Tibial nerve (tissue), 4 donors: ENCODE measurements around the gene PMAIP1. TPM values are rescaled to one million over a fixed set of nuclear protein-coding genes. Genes with fewer than 3 reads are reported as not detected.
A peak's percentile ranks its signal among the peaks of the same experiment; 100 is the strongest.

Experiments used
- DNase-seq, 2 donors: peaks; one replicate each; pipeline ENCODE4 v3.0.0-alpha.2; 2019; ENCODE audit warnings: low spot score in 2 of 2
- H3K27ac ChIP-seq, 4 donors: fragments of 200-600 bp; sonication (generic) in 3 of 4; one replicate each; pipeline ENCODE4 v1.5.1; 2017 to 2019; ENCODE audit warnings: mild to moderate bottlenecking in 1 of 4
- H3K27me3 ChIP-seq, 2 donors: fragments of 200-600 bp; sonication (generic) in 1 of 2; one replicate each; pipeline versions ENCODE4 v1.5.1 to v1.6.0; 2017 to 2019
- H3K36me3 ChIP-seq, 3 donors: fragments of 200-600 bp; sonication (generic); one replicate each; pipeline ENCODE4 v1.5.1; 2018 to 2019
- H3K4me1 ChIP-seq, 4 donors: fragments of 200-600 bp; sonication (generic) in 3 of 4; one replicate each; pipeline ENCODE4 v1.5.1; 2017 to 2019
- H3K4me3 ChIP-seq, 4 donors: fragments of 200-600 bp; sonication (generic) in 3 of 4; one replicate each; pipeline ENCODE4 v1.5.1; 2017 to 2019; ENCODE audit warnings: mild to moderate bottlenecking in 1 of 4, moderate library complexity in 1 of 4
- H3K9me3 ChIP-seq, 4 donors: fragments of 200-600 bp; sonication (generic) in 3 of 4; one replicate each; pipeline ENCODE4 v1.5.1; 2017 to 2019
- CTCF ChIP-seq, 5 experiments: fragments of 200-600 bp in 3 of 5; fragments of 450-650 bp in 2 of 5; sonication (generic) in 3 of 5; IDR thresholded peaks; one replicate each; pipeline ENCODE4 v1.5.1; 2016 to 2019; ENCODE audit warnings: antibody characterized with exemption in 5 of 5, mild to moderate bottlenecking in 3 of 5, moderate library complexity in 2 of 5
- EP300 ChIP-seq, 2 donors: sonication (generic); formaldehyde crosslinking; IDR thresholded peaks; one replicate each; pipeline ENCODE4 v1.6.1; 2017; ENCODE audit warnings: antibody characterized with exemption in 2 of 2, mild to moderate bottlenecking in 1 of 2
- POLR2A ChIP-seq, 2 donors: fragments of 450-650 bp; IDR thresholded peaks; one replicate each; pipeline ENCODE4 v1.6.1; 2017; ENCODE audit warnings: antibody characterized with exemption in 2 of 2, mild to moderate bottlenecking in 2 of 2, moderate library complexity in 2 of 2
- WGBS, 2 donors: methylation state at CpG; one replicate each; pipeline ENCODE4 v1.1.5; 2018; 5-methylcytosine and 5-hydroxymethylcytosine counted together
- total RNA-seq, 4 donors: library from RNA; depleted of rRNA; stranded (reverse); fragments of >200 nt; gene quantifications; one replicate each; pipeline ENCODE4 v1.1.0, GENCODE V29; 2016

PMAIP1 gene
- total RNA-seq, 4 donors from 2014 or later = 0.22 to 0.98 TPM; not detected in 2

GRCh38 chr18:59876310-59876626 lies 23.5 kb upstream of the PMAIP1 start:
- H3K4me1 ChIP-seq = no peaks in the 10 kb centered on the region
- no peaks in the 10 kb centered on the region for H3K36me3 ChIP-seq
- no peaks in the 10 kb centered on the region for H3K27me3 ChIP-seq
- H3K4me3 ChIP-seq = no peak overlapping the region
- 86 to 88% methylated on average over 3 of the region's 3 CpGs for WGBS, 2 donors
- H3K27ac ChIP-seq = no peak overlapping the region
- no peaks in the 10 kb centered on the region for H3K9me3 ChIP-seq
- TF ChIP-seq CTCF (IDR thresholded peaks at IDR 0.05) (no peak), EP300 (IDR thresholded peaks at IDR 0.05) (no peak), POLR2A (IDR thresholded peaks at IDR 0.05) (no peak)
- DNase-seq = no peak

GRCh38 chr18:59877361-59877760 lies 22.4 kb upstream of the PMAIP1 start:
- TF ChIP-seq EP300 (IDR thresholded peaks at IDR 0.05) = no peak
- TF ChIP-seq POLR2A (IDR thresholded peaks at IDR 0.05) = no peak
- no peak for TF ChIP-seq CTCF (IDR thresholded peaks at IDR 0.05)
- H3K27ac ChIP-seq = no peak overlapping the region
- H3K9me3 ChIP-seq = no peaks in the 10 kb centered on the region
- WGBS, 2 donors = 29 to 59% methylated on average over 1 of the region's 1 CpG
- H3K4me3 ChIP-seq = no peak overlapping the region
- no peaks in the 10 kb centered on the region for H3K27me3 ChIP-seq
- peaks cover 0 to 10% (median 4%) of the 10 kb centered on the region in 4 donors for H3K4me1 ChIP-seq
- no peaks in the 10 kb centered on the region for H3K36me3 ChIP-seq
- DNase-seq = no peak

GRCh38 chr18:59878644-59879043 lies 21.2 kb upstream of the PMAIP1 start:
- Histone ChIP-seq H3K36me3 (no peaks in the 10 kb centered on the region), H3K27ac (no peak overlapping the region), H3K9me3 (no peaks in the 10 kb centered on the region), H3K4me1 (peaks cover 0 to 14% (median 4%) of the 10 kb centered on the region in 4 donors), H3K4me3 (no peak overlapping the region), H3K27me3 (no peaks in the 10 kb centered on the region)
- no peak for DNase-seq
- TF ChIP-seq POLR2A (IDR thresholded peaks at IDR 0.05) (no peak), CTCF (IDR thresholded peaks at IDR 0.05) (no peak), EP300 (IDR thresholded peaks at IDR 0.05) (no peak)
- WGBS, 2 donors = 88 to 95% methylated on average over 1 of the region's 1 CpG

GRCh38 chr18:59881728-59882656 lies 17.8 kb upstream of the PMAIP1 start:
- H3K4me3 ChIP-seq = no peak overlapping the region
- H3K27me3 ChIP-seq = no peaks in the 10 kb centered on the region
- no peak for DNase-seq
- peaks cover 0 to 26% (median 7%) of the 10 kb centered on the region in 4 donors for H3K4me1 ChIP-seq
- no peaks in the 10 kb centered on the region for H3K9me3 ChIP-seq
- 49 to 56% methylated on average over 11 of the region's 11 CpGs for WGBS, 2 donors
- no peak for TF ChIP-seq CTCF (IDR thresholded peaks at IDR 0.05)
- TF ChIP-seq EP300 (IDR thresholded peaks at IDR 0.05) = no peak
- TF ChIP-seq POLR2A (IDR thresholded peaks at IDR 0.05) = no peak
- peak overlapping the region in 2 of 4 donors; percentile 28 to 53 for H3K27ac ChIP-seq
- no peaks in the 10 kb centered on the region for H3K36me3 ChIP-seq

- Histone ChIP-seq H3K27ac (no peak overlapping the region), H3K27me3 (no peaks in the 10 kb centered on the region), H3K4me3 (no peak overlapping the region), H3K9me3 (no peaks in the 10 kb centered on the region), H3K4me1 (peaks cover 0 to 26% (median 7%) of the 10 kb centered on the region in 4 donors), H3K36me3 (no peaks in the 10 kb centered on the region)
- DNase-seq = no peak
- TF ChIP-seq EP300 (IDR thresholded peaks at IDR 0.05) (no peak), POLR2A (IDR thresholded peaks at IDR 0.05) (no peak), CTCF (IDR thresholded peaks at IDR 0.05) (no peak)
- WGBS, 2 donors = 37 to 48% methylated on average over 2 of the region's 2 CpGs
These were observed 15.4 kb upstream of the PMAIP1 start for GRCh38 chr18:59884351-59884750.
